Peyer's patch (tissue), 4 donors: ENCODE results near the gene GIPR.

Source experiments
- POLR2A ChIP-seq, 2 donors: fragments of 450-650 bp; IDR thresholded peaks; one replicate each; pipeline ENCODE4 v1.5.1; 2017; ENCODE audit warnings: antibody characterized with exemption in 2 of 2, mild to moderate bottlenecking in 2 of 2, moderate library complexity in 2 of 2
- TF ChIP-seq, protein P1 (sequence below), 6 experiments: fragments of 450-650 bp in 4 of 6; fragments of 200-600 bp in 2 of 6; sonication (generic) in 1 of 6; IDR thresholded peaks; one replicate each; pipeline ENCODE4 v1.5.1; 2017 to 2019; ENCODE audit warnings: antibody characterized with exemption in 6 of 6, mild to moderate bottlenecking in 3 of 6, moderate library complexity in 1 of 6

DNA sequence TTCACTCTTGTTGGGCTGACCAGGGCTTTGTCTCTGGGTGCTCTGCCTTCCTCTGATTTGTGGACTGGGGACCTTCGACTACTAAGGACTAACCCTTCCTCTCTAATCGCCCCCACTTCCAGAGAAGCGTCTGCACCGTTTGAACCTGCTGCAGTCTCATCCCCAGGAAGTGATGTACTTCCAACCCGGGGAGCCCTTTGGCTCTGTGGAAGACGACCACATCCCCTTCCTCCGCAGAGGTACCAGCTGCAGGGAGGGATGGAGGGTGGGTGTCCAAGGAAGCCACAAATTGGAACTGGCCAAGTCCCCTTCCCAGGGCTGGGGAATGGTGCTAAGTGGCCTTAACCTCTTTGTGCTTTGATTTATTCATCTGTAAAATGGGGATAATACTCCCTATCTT, 33.7 kb downstream of the GIPR start:
- TF ChIP-seq, protein P1, sequence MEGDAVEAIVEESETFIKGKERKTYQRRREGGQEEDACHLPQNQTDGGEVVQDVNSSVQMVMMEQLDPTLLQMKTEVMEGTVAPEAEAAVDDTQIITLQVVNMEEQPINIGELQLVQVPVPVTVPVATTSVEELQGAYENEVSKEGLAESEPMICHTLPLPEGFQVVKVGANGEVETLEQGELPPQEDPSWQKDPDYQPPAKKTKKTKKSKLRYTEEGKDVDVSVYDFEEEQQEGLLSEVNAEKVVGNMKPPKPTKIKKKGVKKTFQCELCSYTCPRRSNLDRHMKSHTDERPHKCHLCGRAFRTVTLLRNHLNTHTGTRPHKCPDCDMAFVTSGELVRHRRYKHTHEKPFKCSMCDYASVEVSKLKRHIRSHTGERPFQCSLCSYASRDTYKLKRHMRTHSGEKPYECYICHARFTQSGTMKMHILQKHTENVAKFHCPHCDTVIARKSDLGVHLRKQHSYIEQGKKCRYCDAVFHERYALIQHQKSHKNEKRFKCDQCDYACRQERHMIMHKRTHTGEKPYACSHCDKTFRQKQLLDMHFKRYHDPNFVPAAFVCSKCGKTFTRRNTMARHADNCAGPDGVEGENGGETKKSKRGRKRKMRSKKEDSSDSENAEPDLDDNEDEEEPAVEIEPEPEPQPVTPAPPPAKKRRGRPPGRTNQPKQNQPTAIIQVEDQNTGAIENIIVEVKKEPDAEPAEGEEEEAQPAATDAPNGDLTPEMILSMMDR (IDR thresholded peaks at IDR 0.05), result no peak
- no peak for TF ChIP-seq POLR2A (IDR thresholded peaks at IDR 0.05)
